Measurements from ENCODE around the gene RSAD2. TPM values are rescaled to one million over a fixed set of nuclear protein-coding genes. Genes with fewer than 3 reads are reported as not detected.
"Not testable (repeated sequence)": the region's sequence is repeated elsewhere in the genome, so short reads cannot be mapped to it uniquely, and the experiment has no call there.

RSAD2 gene
- total RNA-seq, 1 donor from 2014 or later: 0.53 TPM

DNA sequence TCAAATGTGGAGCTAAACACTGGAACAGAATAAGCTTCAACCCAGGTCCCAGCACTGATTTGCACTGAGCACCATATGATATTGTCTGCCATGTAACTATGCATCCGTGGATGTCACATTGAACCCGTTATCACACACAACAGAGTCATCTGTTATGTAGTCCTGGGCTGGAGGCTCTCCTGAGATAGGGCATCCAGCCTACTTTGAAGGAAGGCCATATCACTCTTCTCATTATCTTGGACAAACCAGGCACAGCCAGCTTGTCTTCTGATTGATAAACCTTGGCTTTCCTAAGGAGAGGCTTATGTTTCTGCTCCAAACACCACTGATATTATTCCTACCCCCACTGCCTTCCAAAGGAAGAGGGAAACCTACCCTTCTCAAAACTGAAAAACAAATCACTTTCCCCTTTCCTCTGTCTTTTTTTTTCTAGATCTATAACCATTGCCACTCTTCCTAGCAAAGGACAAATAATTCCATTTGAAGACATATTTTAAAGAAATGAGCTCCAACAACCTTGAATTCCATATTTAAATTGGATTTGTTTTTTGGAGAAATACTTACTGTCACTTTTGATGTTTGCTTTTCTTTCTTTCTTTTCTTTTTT, 16.4 kb downstream of the RSAD2 start:
- Histone ChIP-seq H3K36me3 (ENCODE audit: control insufficient read depth, insufficient read depth, low read length) (no peaks in the 10 kb centered on the region), H3K27me3 (ENCODE audit: control insufficient read depth, insufficient read depth, low read length) (no peaks in the 10 kb centered on the region), H3K4me3 (ENCODE audit: low read depth, low read length) (no peak overlapping the region)
- peak; percentile 36 for FAIRE-seq
- no peak for DNase-seq (ENCODE audit: low read depth)
- TF ChIP-seq CTCF (IDR thresholded peaks at IDR 0.05; ENCODE audit: insufficient read depth, low read length, severe bottlenecking): no peak

DNA sequence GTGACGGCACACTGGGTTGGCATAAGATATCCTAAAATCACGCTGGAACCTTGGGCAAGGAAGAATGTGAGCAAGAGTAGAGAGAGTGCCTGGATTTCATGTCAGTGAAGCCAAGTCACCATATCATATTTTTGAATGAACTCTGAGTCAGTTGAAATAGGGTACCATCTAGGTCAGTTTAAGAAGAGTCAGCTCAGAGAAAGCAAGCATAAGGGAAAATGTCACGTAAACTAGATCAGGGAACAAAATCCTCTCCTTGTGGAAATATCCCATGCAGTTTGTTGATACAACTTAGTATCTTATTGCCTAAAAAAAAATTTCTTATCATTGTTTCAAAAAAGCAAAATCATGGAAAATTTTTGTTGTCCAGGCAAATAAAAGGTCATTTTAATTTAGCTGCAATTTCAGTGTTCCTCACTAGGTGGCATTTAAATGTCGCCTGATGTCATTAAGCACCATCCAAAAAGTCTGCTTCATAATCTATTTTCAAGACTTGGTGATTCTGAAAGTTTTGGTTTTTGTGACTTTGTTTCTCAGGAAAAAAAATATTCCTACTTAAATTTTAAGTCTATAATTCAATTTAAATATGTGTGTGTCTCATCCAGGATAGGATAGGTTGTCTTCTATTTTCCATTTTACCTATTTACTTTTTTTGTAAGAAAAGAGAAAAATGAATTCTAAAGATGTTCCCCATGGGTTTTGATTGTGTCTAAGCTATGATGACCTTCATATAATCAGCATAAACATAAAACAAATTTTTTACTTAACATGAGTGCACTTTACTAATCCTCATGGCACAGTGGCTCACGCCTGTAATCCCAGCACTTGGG, 19.6 kb downstream of the RSAD2 start:
- H3K4me3 ChIP-seq (ENCODE audit: low read depth, low read length): no peak overlapping the region
- DNase-seq (ENCODE audit: low read depth) (peak; percentile 32), FAIRE-seq (no peak)
- H3K27me3 ChIP-seq (ENCODE audit: control insufficient read depth, insufficient read depth, low read length): no peaks in the 10 kb centered on the region
- no peaks in the 10 kb centered on the region for H3K36me3 ChIP-seq (ENCODE audit: control insufficient read depth, insufficient read depth, low read length)
- peak; percentile 27 for TF ChIP-seq CTCF (IDR thresholded peaks at IDR 0.05; ENCODE audit: insufficient read depth, low read length, severe bottlenecking)

DNA sequence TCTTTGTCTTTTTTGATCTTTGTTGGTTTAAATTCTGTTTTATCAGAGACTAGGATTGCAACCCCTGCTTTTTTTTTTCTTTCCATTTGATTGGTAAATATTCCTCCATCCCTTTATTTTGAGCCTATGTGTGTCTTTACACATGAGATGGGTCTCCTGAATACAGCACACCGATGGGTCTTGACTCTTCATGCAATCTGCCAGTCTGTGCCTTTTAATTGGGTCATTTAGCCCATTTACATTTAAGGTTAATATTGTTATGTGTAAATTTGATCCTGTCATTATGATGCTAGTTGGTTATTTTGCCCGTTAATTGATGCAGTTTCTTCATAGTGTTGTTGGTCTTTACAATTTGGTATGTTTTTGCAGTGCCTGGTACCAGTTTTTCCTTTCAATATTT, 25.0 kb downstream of the RSAD2 start:
- H3K4me3 ChIP-seq (ENCODE audit: low read depth, low read length); H3K36me3 ChIP-seq (ENCODE audit: control insufficient read depth, insufficient read depth, low read length); DNase-seq (ENCODE audit: low read depth); H3K27me3 ChIP-seq (ENCODE audit: control insufficient read depth, insufficient read depth, low read length); FAIRE-seq: not testable (repeated sequence)

GRCh38 chr2:6905668-6906067, 28.1 kb downstream of the RSAD2 start:
- Histone ChIP-seq H3K27me3 (ENCODE audit: control insufficient read depth, insufficient read depth, low read length) (no peaks in the 10 kb centered on the region), H3K4me3 (ENCODE audit: low read depth, low read length) (no peak overlapping the region), H3K36me3 (ENCODE audit: control insufficient read depth, insufficient read depth, low read length) (no peaks in the 10 kb centered on the region)
- no peak for TF ChIP-seq CTCF (IDR thresholded peaks at IDR 0.05; ENCODE audit: insufficient read depth, low read length, severe bottlenecking)
- DNase-seq (ENCODE audit: low read depth) (no peak), FAIRE-seq (no peak)

DNA sequence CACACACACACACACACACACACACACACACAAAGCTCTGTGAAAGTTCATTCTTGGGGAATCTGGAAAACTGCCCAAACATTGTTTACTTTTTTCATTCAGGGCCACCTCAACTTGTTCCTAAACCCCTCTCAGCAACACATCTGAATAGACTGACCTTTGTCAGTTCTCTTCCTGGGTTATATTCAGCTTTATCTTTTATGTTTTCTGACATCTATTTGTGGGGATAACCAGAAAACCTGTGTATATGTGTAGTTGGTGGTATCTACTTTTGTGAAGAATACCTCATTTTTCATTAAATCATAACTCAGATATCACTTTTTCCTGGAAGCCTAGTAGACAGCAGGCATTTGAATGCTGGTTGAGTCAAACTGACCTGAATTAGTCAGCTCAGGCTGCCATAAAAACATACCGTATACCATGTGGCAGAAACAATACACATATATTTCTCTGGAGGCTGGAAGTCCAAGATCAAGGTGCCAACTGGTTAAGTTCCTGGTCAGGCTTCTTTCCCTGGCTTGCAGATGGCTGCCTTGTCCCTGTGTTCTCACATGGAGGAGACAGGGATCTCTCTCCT, 28.7 kb downstream of the RSAD2 start:
- FAIRE-seq (no peak), DNase-seq (ENCODE audit: low read depth) (no peak)
- Histone ChIP-seq H3K27me3 (ENCODE audit: control insufficient read depth, insufficient read depth, low read length) (no peaks in the 10 kb centered on the region), H3K36me3 (ENCODE audit: control insufficient read depth, insufficient read depth, low read length) (no peaks in the 10 kb centered on the region), H3K4me3 (ENCODE audit: low read depth, low read length) (no peak overlapping the region)
- TF ChIP-seq CTCF (IDR thresholded peaks at IDR 0.05; ENCODE audit: insufficient read depth, low read length, severe bottlenecking): no peak

DNA sequence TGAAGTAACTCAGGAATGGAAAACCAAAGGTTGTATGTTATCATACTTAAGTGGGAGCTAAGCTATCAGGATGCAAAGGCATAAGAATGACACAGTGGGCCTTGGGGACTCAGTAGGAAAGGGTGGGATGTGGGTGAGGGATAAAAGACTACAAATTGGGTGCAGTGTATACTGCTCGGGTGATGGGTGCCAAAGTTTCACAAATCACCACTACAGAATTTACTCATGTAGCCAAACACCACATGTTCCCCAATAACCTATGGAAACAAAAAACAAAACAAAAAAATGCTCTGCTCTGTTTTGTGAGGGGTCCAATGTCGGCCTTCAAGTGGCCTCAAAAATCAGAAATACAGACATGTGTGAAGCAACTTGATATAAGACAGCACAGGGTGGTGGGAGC, 30.7 kb downstream of the RSAD2 start:
- no peak for FAIRE-seq
- no peak for DNase-seq (ENCODE audit: low read depth)

More for the DNA sequence above, 30.7 kb downstream of the RSAD2 start:
- Histone ChIP-seq H3K27me3 (ENCODE audit: control insufficient read depth, insufficient read depth, low read length) (no peaks in the 10 kb centered on the region), H3K36me3 (ENCODE audit: control insufficient read depth, insufficient read depth, low read length) (no peaks in the 10 kb centered on the region), H3K4me3 (ENCODE audit: low read depth, low read length) (no peak overlapping the region)
- TF ChIP-seq CTCF (IDR thresholded peaks at IDR 0.05; ENCODE audit: insufficient read depth, low read length, severe bottlenecking): no peak

Measured in bronchial epithelial cell (primary cell).